Ishikawa (cell line): ENCODE results near the gene SV2C.

Experiments used
- CEBPB ChIP-seq: IDR thresholded peaks from 2 replicates; pipeline ENCODE4 v1.6.1; 2012
- CREB1 ChIP-seq: IDR thresholded peaks from 2 replicates; pipeline ENCODE4 v1.6.1; 2012; ENCODE audit warnings: low read depth
- EGR1 ChIP-seq: IDR thresholded peaks from 2 replicates; pipeline ENCODE4 v1.6.1; 2012
- EP300 ChIP-seq: IDR thresholded peaks from 2 replicates; pipeline ENCODE4 v1.6.1; 2012; ENCODE audit warnings: borderline replicate concordance
- FOXM1 ChIP-seq: IDR thresholded peaks from 2 replicates; pipeline ENCODE4 v1.6.1; 2012; ENCODE audit warnings: low read depth, borderline replicate concordance
- NFIC ChIP-seq: IDR thresholded peaks from 2 replicates; pipeline ENCODE4 v1.6.1; 2012
- RAD21 ChIP-seq: IDR thresholded peaks from 2 replicates; pipeline ENCODE4 v1.6.1; 2012; ENCODE audit warnings: low read depth
- REST ChIP-seq: IDR thresholded peaks from 2 replicates; pipeline ENCODE4 v1.6.1; 2012; ENCODE audit warnings: low read depth, mild to moderate bottlenecking
- TAF1 ChIP-seq: IDR thresholded peaks from 2 replicates; pipeline ENCODE4 v1.6.1; 2012; ENCODE audit warnings: low read depth, mild to moderate bottlenecking
- TCF12 ChIP-seq: IDR thresholded peaks from 2 replicates; pipeline ENCODE4 v1.6.1; 2012; ENCODE audit warnings: low read depth
- TEAD4 ChIP-seq: IDR thresholded peaks from 2 replicates; pipeline ENCODE4 v1.6.1; 2012
- USF1 ChIP-seq: IDR thresholded peaks from 2 replicates; pipeline ENCODE4 v1.6.1; 2012
- YY1 ChIP-seq: IDR thresholded peaks from 2 replicates; pipeline ENCODE4 v1.6.1; 2012; ENCODE audit warnings: low read depth
- ZBTB7A ChIP-seq: IDR thresholded peaks from 2 replicates; pipeline ENCODE4 v1.6.1; 2012; ENCODE audit warnings: low read depth
- TF ChIP-seq, protein P1 (sequence below): IDR thresholded peaks from 2 replicates; pipeline ENCODE4 v1.6.1; 2012

Gene SV2C

GRCh38 chr5:76114179-76114851 lies 31.1 kb downstream of the SV2C start:
- TF ChIP-seq EP300 (no peak), TCF12 (no peak), REST (no peak), USF1 (no peak), YY1 (no peak), RAD21 (no peak), CEBPB (no peak), NFIC (no peak), FOXM1 (no peak), CREB1 (no peak), ZBTB7A (no peak), EGR1 (no peak), TAF1 (no peak), TEAD4 (no peak)
- TF ChIP-seq, protein P1, sequence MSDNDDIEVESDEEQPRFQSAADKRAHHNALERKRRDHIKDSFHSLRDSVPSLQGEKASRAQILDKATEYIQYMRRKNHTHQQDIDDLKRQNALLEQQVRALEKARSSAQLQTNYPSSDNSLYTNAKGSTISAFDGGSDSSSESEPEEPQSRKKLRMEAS, result no peak

DNA sequence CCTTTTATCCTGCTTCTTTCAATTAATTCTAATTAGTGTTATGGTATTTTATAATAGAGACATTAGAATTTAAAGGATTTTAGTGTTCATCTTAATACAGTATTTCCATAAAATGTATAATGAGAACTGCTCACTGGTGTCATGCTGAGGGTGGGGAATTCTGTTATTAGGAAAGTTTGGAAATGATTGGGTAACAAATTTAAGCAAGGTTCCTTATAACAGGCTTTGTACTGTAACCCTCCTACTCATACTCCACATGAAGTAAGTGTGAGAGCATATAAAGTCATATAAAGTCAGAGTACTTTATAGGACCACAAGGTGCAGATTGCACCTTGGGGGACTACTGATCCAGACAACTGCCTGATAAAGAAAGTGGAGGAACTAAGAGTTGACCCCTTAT lies 42.2 kb downstream of the SV2C start:
- TF ChIP-seq, protein P1, result no peak
- TF ChIP-seq TCF12 (no peak), EGR1 (no peak), EP300 (no peak), RAD21 (no peak), ZBTB7A (no peak), USF1 (no peak), REST (no peak), CEBPB (no peak), TAF1 (no peak), CREB1 (no peak), TEAD4 (no peak), FOXM1 (no peak), YY1 (no peak), NFIC (no peak)

DNA sequence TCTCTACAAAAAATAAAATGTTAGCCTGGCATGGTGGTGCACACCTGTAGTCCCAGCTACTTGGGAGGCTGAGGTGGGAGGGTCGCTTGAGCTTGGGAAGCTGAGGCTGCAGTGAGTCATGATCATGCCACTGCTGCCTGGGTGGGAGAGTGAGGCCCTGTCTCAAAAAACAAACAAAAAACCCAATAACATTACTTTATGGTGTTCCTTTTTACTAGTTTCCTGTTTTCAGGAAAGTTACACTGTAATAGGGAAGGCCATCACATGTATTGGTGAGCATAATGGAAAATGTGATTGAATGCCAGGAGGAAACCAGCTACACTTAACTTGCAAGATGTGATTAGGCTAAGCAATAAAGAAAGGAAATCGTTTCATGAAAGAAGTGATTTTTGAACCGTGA lies 42.7 kb downstream of the SV2C start:
- TF ChIP-seq, protein P1, result no peak
- TF ChIP-seq CEBPB (no peak), FOXM1 (no peak)

DNA sequence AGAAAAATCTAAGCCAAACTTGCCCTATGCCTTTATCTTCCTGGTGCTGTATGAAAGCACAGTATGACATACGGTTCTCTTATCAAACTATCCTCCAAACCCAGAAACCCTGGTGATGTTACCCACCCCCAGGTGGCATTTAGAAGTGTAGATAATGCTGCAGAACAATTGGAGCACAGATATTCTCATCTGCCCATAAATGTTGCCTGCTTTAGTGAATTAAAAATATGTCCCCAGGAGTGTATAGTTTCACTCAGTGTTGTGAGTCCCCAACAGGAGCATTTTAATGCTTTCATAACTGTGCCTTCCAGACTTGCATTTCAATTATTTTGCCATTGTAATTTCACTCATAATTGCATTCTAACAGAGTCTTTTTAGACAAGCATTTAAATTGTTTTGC lies 50.8 kb downstream of the SV2C start:
- TF ChIP-seq TCF12 (no peak), USF1 (no peak)

- TF ChIP-seq CREB1, result no peak
- TF ChIP-seq TCF12, result no peak
- no peak for TF ChIP-seq TAF1
- TF ChIP-seq NFIC, result no peak
- no peak for TF ChIP-seq EGR1
- TF ChIP-seq CEBPB, result no peak
- TF ChIP-seq RAD21, result no peak
- TF ChIP-seq, protein P1, result no peak
- TF ChIP-seq USF1, result no peak
- TF ChIP-seq ZBTB7A, result no peak
These were observed 51.5 kb downstream of the SV2C start for GRCh38 chr5:76134646-76135045.
